ENCODE results near the gene ZNF688. TPM values are rescaled to one million over a fixed set of nuclear protein-coding genes. Genes with fewer than 3 reads are reported as not detected.

The ZNF688 gene
- total and polyA plus RNA-seq, 10 donors = 10.7 to 43.5 (median 24.8) TPM

DNA sequence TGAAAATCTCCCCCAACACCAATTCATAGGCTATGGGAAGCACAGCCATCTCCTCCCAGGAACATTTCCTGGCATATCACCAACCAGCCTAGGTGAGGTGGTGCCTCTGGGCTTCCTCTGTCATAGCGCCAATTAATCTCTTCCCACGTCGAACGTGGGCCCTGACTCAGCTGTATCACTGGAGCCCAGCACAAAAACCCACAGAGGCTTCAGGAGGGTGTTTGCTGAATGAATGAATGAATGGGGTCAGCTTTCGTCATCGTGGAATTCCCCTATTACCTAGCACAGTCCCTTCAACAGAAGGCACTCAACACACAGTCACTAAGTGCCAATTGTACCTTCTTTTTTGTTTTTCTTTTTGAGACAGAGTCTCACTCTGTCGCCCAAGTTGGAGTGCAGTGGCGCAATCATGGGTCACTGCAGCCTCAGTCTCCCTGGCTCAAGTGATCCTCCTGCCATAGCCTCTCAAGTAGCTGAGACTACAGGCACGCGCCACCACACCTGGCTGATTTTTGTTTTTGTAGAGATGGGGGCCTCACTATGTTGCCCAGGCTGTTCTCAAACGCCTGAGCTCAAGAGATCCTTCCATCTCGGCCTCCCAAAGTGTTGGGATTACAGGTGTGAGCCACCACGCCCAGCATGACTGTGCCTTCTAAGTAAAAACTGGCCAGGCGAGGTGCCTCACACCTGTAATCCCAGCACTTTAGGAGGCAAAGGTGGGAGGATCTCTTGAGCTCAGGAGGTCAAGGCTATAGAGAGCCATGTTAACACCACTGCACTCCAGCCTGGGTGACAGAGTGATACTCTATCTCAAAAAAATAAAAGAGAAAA, 4.1 kb downstream of the ZNF688 start:
- no peak for TF ChIP-seq POLR2A (IDR thresholded peaks at IDR 0.05)
- intact Hi-C loops (cut with DNase I; ENCODE audit: low total_unique reads) = no loop called here
- Histone ChIP-seq H3K27ac (peak overlapping the region; percentile 58 to 99 (median 73)), H3K4me1 (peaks cover 26 to 51% (median 42%) of the 10 kb centered on the region in 6 donors), H3K27me3 (replicated peaks in 1 of 7) (no peaks in the 10 kb centered on the region), H3K36me3 (peaks cover 0 to 5% (median 2%) of the 10 kb centered on the region in 6 donors), H3K9me3 (no peaks in the 10 kb centered on the region), H3K4me3 (no peak overlapping the region)
- DNase-seq = no peak
- WGBS, 5 donors = 74 to 82% (median 77%) methylated on average over 14 of the region's 14 CpGs

DNA sequence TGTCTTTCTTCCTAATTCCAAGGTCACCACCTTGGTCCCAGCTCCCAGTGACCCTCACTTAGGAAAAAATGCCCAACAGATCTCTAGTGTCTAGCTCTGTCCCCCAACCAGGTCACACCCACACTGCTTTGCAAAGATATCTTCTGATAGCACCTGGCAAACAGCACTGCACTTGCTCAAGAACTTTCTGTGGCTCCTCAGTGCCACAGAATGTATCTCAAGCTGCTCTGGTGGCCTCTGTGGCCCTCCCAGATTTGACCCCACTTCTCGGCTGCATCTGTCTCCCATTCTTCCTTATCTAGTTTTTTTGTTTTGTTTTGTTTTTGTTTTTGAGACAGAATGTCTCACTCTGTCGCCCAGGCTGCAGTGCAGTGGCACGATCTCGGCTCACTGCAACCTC, 5.0 kb downstream of the ZNF688 start:
- Histone ChIP-seq H3K36me3 (peaks cover 0 to 5% (median 2%) of the 10 kb centered on the region in 6 donors), H3K4me3 (no peak overlapping the region), H3K4me1 (peaks cover 22 to 55% (median 40%) of the 10 kb centered on the region in 6 donors), H3K27ac (no peak overlapping the region), H3K27me3 (replicated peaks in 1 of 7) (no peaks in the 10 kb centered on the region), H3K9me3 (no peaks in the 10 kb centered on the region)
- DNase-seq = no peak
- TF ChIP-seq POLR2A (IDR thresholded peaks at IDR 0.05) (no peak), POLR2AphosphoS5 (IDR thresholded peaks at IDR 0.05) (no peak)
- TF ChIP-seq, protein P1, sequence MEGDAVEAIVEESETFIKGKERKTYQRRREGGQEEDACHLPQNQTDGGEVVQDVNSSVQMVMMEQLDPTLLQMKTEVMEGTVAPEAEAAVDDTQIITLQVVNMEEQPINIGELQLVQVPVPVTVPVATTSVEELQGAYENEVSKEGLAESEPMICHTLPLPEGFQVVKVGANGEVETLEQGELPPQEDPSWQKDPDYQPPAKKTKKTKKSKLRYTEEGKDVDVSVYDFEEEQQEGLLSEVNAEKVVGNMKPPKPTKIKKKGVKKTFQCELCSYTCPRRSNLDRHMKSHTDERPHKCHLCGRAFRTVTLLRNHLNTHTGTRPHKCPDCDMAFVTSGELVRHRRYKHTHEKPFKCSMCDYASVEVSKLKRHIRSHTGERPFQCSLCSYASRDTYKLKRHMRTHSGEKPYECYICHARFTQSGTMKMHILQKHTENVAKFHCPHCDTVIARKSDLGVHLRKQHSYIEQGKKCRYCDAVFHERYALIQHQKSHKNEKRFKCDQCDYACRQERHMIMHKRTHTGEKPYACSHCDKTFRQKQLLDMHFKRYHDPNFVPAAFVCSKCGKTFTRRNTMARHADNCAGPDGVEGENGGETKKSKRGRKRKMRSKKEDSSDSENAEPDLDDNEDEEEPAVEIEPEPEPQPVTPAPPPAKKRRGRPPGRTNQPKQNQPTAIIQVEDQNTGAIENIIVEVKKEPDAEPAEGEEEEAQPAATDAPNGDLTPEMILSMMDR (IDR thresholded peaks at IDR 0.05 in 8 of 11, conservative IDR thresholded peaks at IDR 0.05 in 3 of 11) = no peak
- WGBS, 5 donors = 89 to 97% (median 96%) methylated on average over 4 of the region's 4 CpGs
- intact Hi-C loops (cut with DNase I; ENCODE audit: low total_unique reads) = no loop called here

DNA sequence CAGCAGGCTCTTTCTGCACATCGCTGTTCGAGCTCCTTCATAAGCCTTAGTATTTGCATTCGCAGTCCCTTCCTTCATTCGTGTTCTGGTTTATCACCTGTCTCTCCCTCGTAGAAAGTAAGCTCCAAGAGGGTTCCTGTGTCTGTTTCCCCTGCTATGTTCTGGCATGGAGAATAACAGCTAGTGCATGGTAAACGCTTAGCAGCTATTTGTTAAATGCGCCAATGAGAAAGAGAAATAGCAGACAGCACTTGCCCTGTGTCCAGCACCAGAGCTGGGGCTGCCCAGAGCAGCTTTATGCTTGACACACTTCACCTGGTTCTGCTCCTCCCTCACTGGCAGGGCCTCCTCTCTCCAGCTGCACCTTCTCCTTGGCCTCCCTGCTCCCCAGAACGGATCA, 5.5 kb downstream of the ZNF688 start:
- WGBS, 5 donors = 70 to 83% (median 76%) methylated on average over 8 of the region's 8 CpGs
- DNase-seq = no peak

GRCh38 chr16:30565526-30565925, 6.0 kb downstream of the ZNF688 start:
- peaks cover 0 to 4% (median 0%) of the 10 kb centered on the region in 7 donors for H3K27me3 ChIP-seq (replicated peaks in 1 of 7)
- whole genome bisulfite sequencing, 5 donors = 70 to 81% (median 73%) methylated on average over 7 of the region's 7 CpGs

More for the DNA sequence above, 5.5 kb downstream of the ZNF688 start:
- Histone ChIP-seq H3K9me3 (no peaks in the 10 kb centered on the region), H3K4me1 (peaks cover 25 to 58% (median 42%) of the 10 kb centered on the region in 6 donors), H3K36me3 (peaks cover 0 to 5% (median 2%) of the 10 kb centered on the region in 6 donors), H3K27me3 (replicated peaks in 1 of 7) (peaks cover 0 to 4% (median 0%) of the 10 kb centered on the region in 7 donors), H3K4me3 (no peak overlapping the region), H3K27ac (no peak overlapping the region)
- intact Hi-C loops (cut with DNase I; ENCODE audit: low total_unique reads) = no loop called here
- TF ChIP-seq, protein P1 (IDR thresholded peaks at IDR 0.05 in 8 of 11, conservative IDR thresholded peaks at IDR 0.05 in 3 of 11) = no peak
- no peak for TF ChIP-seq POLR2A (IDR thresholded peaks at IDR 0.05)
- TF ChIP-seq POLR2AphosphoS5 (IDR thresholded peaks at IDR 0.05) = no peak

More at GRCh38 chr16:30565526-30565925, 6.0 kb downstream of the ZNF688 start:
- H3K4me1 ChIP-seq = peaks cover 22 to 58% (median 41%) of the 10 kb centered on the region in 6 donors
- H3K4me3 ChIP-seq = no peak overlapping the region
- H3K27ac ChIP-seq = no peak overlapping the region
- no peaks in the 10 kb centered on the region for H3K9me3 ChIP-seq
- intact Hi-C loops (cut with DNase I; ENCODE audit: low total_unique reads) = no loop called here
- peaks cover 0 to 5% (median 2%) of the 10 kb centered on the region in 6 donors for H3K36me3 ChIP-seq
- TF ChIP-seq POLR2AphosphoS5 (IDR thresholded peaks at IDR 0.05) (no peak), POLR2A (IDR thresholded peaks at IDR 0.05) (no peak)
- TF ChIP-seq, protein P1 (IDR thresholded peaks at IDR 0.05 in 8 of 11, conservative IDR thresholded peaks at IDR 0.05 in 3 of 11) = no peak
- DNase-seq = no peak

All from spleen (tissue), 11 donors.